ENCODE measurements around the gene DCHS2.

DCHS2 gene

GRCh38 chr4:154368060-154368459, 123.5 kb downstream of the DCHS2 start:
- DNase-seq: no peak

DNA sequence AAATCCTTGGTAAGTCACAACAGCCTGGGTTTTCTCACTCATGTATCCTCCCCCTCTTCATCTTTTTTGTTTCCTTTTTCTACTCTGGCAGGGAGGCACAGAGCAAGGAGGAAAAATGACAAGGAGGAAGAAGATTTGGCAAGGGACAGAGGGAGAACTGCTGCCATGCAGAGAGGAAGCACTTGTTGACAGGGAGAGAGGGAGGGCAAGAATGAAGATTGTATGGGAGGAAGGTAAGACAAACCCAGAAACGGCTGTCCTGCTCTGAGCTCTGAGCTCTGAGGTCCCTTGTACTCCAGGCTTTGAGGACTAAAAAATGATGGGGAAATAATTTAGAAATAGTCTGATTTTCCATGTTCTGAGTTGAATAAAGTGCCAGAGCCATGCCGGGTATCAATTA, 123.9 kb downstream of the DCHS2 start:
- no peak for DNase-seq

DNA sequence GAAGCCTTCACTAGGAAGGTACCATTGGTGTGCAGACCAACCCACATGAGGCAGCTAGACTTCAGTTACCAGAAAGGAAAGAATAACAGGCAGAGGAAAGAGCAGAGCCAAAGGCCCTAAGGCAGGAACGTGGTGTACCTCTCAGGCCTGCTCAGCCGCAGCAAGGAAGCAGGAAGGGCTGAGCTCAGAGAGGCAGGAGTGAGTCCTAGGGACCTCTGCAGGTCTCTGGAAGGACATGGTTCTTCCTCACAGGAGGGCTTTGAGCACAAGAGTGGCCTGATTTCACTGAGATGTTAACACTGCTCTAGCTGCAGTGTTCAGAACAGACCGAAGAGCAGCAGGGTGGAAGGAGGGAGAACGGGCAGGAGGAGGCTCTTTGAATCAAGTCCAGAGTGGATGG, 124.6 kb downstream of the DCHS2 start:
- DNase-seq: no peak

- no peak for DNase-seq
Measured at GRCh38 chr4:154364066-154364845, 127.3 kb downstream of the DCHS2 start.

DNA sequence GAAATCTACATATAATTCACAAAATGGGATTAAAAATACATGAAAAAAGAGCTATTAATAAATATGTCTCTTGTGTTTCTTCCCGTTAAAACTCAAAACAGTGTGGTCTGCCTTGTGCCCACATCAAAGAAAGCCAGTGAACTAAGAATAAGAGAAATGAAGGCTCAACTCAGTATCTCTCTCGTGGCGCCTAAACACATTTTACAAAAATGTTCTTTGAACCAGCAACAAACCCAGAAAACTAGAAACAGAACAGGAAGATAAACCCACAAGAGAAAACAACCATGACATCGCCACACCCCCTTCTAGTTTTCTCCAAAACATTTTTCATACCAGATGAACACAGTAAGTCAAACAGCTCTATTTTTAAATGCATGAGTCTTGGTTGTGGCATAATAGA, 130.1 kb downstream of the DCHS2 start:
- no peak for DNase-seq

DNA sequence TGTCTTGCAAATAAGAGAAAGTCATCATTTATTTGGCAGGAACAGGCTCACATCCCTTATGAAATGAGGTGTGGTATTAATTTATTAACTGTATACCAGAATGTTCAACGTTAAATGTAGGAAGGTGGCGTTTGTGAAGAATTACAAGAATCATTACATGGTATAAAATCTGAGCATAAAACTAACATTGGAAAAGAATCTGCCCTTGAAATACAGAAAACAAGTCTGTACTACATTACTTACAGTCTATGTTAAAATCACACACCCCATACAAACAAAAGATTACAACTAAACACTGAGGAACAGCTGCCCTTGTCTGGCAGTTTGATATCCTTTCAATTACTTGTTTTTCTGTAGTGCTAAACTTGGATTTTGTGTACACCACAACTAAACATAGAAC, 131.1 kb downstream of the DCHS2 start:
- DNase-seq: no peak

GRCh38 chr4:154354883-154355282, 136.7 kb downstream of the DCHS2 start:
- no peak for DNase-seq

DNA sequence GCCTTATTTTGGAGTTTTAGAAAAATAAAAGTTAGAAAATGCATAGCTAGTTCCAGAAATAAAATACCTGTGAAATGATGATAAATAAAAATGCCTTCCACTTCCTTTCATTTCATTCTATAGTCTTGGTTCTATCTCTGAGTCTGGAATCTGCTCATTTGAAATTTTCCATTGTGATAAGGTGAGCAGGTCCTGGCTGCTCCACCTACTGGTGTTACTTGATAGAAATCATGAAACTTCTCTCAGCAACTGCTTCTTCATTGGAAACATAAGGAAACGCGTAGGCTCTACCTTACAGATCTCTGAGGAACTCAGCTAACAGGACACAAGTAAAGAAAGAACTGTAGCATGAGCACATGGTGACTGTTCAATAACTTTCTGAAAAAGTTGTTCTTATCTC, 141.8 kb downstream of the DCHS2 start:
- no peak for DNase-seq

DNA sequence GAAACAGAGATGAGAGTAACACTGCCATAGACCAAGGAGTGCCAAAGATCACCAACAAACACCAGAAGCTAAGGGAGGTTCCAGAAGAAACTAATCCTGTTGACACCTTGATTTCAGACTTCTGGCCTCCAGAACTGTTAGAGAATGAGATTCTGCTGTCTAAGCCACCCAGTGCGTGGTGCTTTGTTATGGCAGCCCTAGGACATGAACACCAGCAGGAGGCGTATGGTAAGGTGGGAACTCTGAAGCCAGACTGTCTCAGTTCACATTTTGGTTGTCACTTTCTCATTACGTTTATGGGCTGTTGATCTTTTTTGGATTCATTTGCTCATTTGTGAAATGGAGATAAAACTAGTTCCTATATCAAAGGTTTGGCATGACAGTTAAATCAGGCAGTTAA, 142.9 kb downstream of the DCHS2 start:
- DNase-seq: no peak

DNA sequence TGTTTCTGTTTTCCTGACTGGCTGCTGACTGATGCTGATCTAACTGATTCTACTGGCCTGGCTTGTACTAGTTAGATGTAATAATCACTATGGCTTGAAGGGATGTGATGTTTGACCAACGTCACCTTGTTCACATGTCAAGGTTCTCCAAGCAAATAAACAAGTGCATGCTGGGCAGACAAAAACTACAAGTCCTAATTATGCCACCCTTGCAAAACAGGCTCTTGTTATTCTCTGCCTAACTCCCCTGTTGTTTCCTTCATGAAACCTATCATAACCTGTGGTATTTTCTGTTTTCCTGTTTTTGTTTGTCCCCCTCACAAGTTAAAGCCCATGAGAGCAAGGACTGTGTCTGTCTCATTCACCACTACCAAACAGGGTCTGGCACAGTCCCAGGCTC, 146.2 kb downstream of the DCHS2 start:
- no peak for DNase-seq

DNA sequence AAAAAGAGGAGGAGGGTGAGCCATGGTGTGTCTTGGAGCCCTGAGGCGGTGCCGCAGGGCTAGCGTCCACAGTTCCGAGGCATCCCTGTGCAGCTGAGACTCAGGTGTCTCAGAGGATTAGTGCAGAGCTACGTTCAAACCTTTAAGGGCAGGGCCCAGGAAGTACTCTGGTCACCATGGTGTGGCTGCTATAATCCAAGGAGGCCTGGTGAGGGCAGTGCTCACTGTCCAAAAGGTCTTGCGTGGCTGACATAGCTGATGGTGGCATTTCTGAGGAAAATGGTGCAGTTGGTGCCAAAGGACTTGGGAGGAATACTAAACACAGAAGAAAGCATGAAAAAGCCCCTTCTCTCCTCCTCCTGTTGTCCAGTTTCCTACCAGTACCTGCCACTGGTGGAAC, 146.9 kb downstream of the DCHS2 start:
- no peak for DNase-seq

DNA sequence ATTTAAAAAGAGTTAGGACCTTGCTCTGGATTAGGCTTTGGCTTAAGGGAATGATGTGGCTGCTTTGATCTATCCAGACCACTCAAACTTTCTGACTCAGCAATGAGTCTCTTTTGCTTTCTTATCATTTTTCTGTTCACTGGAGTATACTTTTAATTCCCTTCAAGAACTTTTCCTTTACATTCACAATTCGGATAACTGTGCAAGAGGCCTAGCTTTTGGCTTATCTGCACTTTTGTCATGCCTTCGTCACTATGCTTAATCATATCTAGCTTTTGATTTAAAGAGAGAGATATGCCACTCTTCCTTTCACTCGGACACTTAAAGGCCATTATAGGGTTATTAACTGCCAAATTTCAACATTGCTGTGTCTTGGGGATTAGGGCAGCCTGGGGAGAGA, 147.9 kb downstream of the DCHS2 start:
- DNase-seq: no peak

- DNase-seq: no peak
Measured at GRCh38 chr4:154341448-154341847, 150.2 kb downstream of the DCHS2 start.

DNA sequence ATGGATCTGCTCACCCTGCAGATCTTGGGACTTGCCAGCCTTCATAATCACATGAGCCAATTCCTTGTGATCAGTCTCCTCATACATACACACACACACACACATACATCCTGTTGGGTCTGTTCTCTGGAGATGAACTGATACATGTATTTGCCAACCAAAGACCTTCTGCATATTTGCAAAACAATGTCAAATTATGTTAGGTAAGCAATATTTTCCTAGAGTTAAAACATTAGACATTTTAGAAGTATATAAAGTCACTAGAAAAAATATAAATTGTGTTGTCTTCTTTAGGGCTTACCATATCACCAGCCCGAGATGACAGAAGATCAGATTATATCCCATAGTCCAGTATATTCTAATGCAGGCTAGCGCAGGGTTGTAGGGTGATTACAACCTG, 156.0 kb downstream of the DCHS2 start:
- no peak for DNase-seq

- peak; percentile 2 to 57 (median 13) for DNase-seq
Measured at GRCh38 chr4:154332681-154333421, 158.7 kb downstream of the DCHS2 start.

GRCh38 chr4:154329939-154330338, 161.7 kb downstream of the DCHS2 start:
- no peak for DNase-seq

- DNase-seq: no peak
Measured at GRCh38 chr4:154329268-154329868, 162.2 kb downstream of the DCHS2 start.

GRCh38 chr4:154328030-154328429, 163.6 kb downstream of the DCHS2 start:
- DNase-seq: no peak

GRCh38 chr4:154320521-154320920, 171.1 kb downstream of the DCHS2 start:
- DNase-seq: no peak

- no peak for DNase-seq
Measured at GRCh38 chr4:154319736-154320135, 171.9 kb downstream of the DCHS2 start.

DNA sequence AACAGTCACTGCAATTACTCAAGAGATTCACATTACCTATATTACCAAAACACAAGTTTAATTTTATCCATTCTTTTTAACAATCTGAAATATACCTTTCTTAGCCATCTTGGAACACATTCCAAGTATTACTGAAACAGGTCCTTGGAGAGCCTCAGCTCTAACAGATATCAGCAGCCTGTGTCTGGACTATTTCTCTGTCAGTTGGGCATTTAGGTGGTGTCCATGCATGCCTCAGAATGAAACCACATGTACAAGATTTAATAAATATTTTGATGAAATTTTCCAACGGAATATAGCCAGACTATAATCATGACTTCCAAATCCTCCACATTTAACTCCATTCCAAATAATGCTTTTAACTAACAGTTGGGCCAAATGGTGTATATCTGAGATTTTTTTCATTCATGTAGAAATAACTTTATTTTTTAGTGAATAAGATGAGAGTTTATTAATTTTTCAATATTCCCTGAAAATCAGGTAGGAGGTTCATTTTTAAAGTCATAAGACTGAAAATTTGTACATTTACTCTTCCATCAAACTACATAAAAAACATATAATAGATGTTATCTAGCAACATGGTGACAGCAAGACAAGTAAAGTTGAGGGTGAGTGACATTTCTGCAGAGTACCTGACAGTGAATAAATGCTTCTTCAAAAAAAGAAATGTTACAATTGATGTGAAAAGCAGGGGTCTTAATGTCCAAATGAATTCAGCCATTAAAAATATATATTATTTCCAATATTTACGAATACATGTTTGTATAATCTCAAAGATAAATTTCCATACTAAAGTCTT, 174.2 kb downstream of the DCHS2 start:
- no peak for DNase-seq

GRCh38 chr4:154315741-154316140, 175.9 kb downstream of the DCHS2 start:
- DNase-seq: no peak

GRCh38 chr4:154314248-154314647, 177.4 kb downstream of the DCHS2 start:
- no peak for DNase-seq
